Hepatocyte (in vitro differentiated cells): Measurements from ENCODE around the gene FST. TPM values are rescaled to one million over a fixed set of nuclear protein-coding genes. Genes with fewer than 3 reads are reported as not detected.

ENCODE experiments used
- DNase-seq: peaks from one replicate; pipeline ENCODE4 v3.0.0-alpha.2; 2016; ENCODE audit warnings: low spot score
- H2AFZ ChIP-seq: fragments of 200-600 bp; sonication (generic); 2 replicates; pipeline ENCODE4 v1.6.0; 2016; ENCODE audit warnings: antibody characterized with exemption, mild to moderate bottlenecking
- H3K27ac ChIP-seq: fragments of 200-600 bp; sonication (generic); 2 replicates; pipeline ENCODE4 v1.5.1; 2016; ENCODE audit warnings: mild to moderate bottlenecking
- H3K27me3 ChIP-seq: fragments of 200-600 bp; sonication (generic); 2 replicates; pipeline ENCODE4 v1.6.1; 2016
- H3K36me3 ChIP-seq: fragments of 200-600 bp; sonication (generic); replicated peaks from 2 replicates; pipeline ENCODE4 v1.5.1; 2016; ENCODE audit warnings: low read depth; ENCODE audit not compliant: insufficient read depth
- H3K4me1 ChIP-seq: fragments of 200-600 bp; sonication (generic); 2 replicates; pipeline ENCODE4 v1.5.1; 2016; ENCODE audit warnings: mild to moderate bottlenecking, moderate library complexity; ENCODE audit not compliant: insufficient read depth
- H3K4me2 ChIP-seq: fragments of 200-600 bp; sonication (generic); 2 replicates; pipeline ENCODE4 v1.6.0; 2016
- H3K4me3 ChIP-seq: fragments of 200-600 bp; sonication (generic); 2 replicates; pipeline ENCODE4 v1.5.1; 2016; ENCODE audit warnings: mild to moderate bottlenecking
- H3K79me2 ChIP-seq: fragments of 200-600 bp; sonication (generic); 2 replicates; pipeline ENCODE4 v1.6.0; 2017; ENCODE audit warnings: mild to moderate bottlenecking
- H3K9me2 ChIP-seq: fragments of 200-600 bp; sonication (generic); replicated peaks from 2 replicates; pipeline ENCODE4 v1.6.0; 2017; ENCODE audit warnings: mild to moderate bottlenecking; ENCODE audit not compliant: insufficient read depth
- H3K9me3 ChIP-seq: fragments of 200-600 bp; sonication (generic); 2 replicates; pipeline ENCODE4 v1.5.1; 2016; ENCODE audit warnings: low read depth, mild to moderate bottlenecking
- H4K20me1 ChIP-seq: fragments of 200-600 bp; sonication (generic); 2 replicates; pipeline ENCODE4 v1.6.0; 2016; ENCODE audit warnings: mild to moderate bottlenecking; ENCODE audit not compliant: insufficient read depth, poor library complexity, severe bottlenecking
- CTCF ChIP-seq: fragments of 200-600 bp; sonication (generic); IDR thresholded peaks from 2 replicates; pipeline ENCODE4 v1.5.1; 2016; ENCODE audit warnings: antibody characterized with exemption, mild to moderate bottlenecking; ENCODE audit not compliant: poor library complexity
- EZH2 ChIP-seq: fragments of 200-600 bp; sonication (generic); IDR thresholded peaks from 2 replicates; pipeline ENCODE4 v1.6.1; 2016; ENCODE audit warnings: antibody characterized with exemption, mild to moderate bottlenecking, borderline replicate concordance
- EZH2phosphoT487 ChIP-seq: fragments of 200-600 bp; sonication (generic); IDR thresholded peaks from one replicate; pipeline ENCODE4 v1.6.1; 2018; ENCODE audit warnings: antibody characterized with exemption, mild to moderate bottlenecking, low read depth, moderate library complexity; ENCODE audit not compliant: unreplicated experiment, severe bottlenecking
- WGBS: methylation state at CpG from one replicate; pipeline ENCODE4 v1.1.6; 2016; ENCODE audit warnings: low lambda C conversion rate; ENCODE audit errors: missing lambda C conversion rate; 5-methylcytosine and 5-hydroxymethylcytosine counted together
- polyA plus RNA-seq: library from polyadenylated mRNA; unstranded; fragments of >200 nt; fragmentation: Nextera tagmentation; extraction: Ambion mirVana; gene quantifications from 2 replicates; pipeline ENCODE4 v1.2.1, GENCODE V29; 2016
- total RNA-seq: library from RNA; depleted of rRNA; stranded (reverse); fragments of >200 nt; gene quantifications from 2 replicates; pipeline ENCODE4 v1.2.3, GENCODE V29; 2014

The FST gene
- total and polyA plus RNA-seq, 2 experiments from 2014 or later = 18.4 to 35.4 TPM

DNA sequence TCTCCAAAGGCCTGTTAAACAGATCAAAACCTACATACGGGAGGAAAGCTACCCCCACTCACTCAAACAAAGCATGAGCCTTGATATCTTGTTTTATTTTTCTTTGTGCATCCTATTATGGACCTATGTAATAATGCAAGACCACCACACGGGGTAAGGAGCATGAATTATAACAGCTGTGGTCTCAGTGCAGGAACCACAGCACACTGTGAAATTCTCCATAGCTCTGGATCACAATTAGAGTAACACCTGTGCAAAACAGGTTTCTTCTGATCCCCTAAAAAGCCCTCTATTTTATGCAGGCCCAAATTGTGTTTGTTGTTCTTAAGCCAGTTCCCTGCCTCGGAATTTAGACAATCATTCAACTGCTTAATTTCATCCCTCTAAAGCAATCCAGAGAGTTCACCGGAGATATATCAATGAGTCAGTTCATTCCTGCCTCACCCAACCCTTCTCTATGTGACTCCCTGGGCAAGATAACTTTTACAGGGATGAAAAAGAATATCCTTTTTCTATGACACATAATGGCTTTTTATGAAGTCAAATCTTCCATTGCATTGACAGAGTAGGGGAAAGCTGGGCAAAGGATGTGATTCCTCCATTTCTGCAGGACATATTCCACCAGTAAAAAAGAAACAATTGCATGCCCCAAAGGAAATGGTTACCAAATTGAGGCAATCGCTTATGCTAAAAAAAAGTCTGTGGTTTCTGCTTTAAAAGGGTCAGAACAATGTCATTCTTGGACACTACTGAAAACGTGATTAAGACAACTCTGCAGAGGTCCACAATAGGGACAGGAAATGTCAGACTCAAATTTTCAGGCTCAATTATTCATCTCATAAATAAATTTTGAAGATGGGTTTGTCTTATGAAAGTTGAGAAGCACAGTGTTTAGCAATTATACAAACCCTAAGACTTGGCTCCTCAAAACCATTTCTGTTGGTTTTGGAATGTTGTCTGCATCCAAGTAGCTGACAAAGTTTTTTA, 41.6 kb upstream of the FST start:
- H3K27ac ChIP-seq = no peak overlapping the region
- DNase-seq = no peak
- H3K4me2 ChIP-seq = no peak overlapping the region
- no peak for TF ChIP-seq CTCF
- no peak for TF ChIP-seq EZH2
- no peak for TF ChIP-seq EZH2phosphoT487
- H3K36me3 ChIP-seq = no peaks in the 10 kb centered on the region
- H3K79me2 ChIP-seq = no peaks in the 10 kb centered on the region
- 67% methylated on average over 6 of the region's 6 CpGs for WGBS
- H4K20me1 ChIP-seq = no peaks in the 10 kb centered on the region
- no peaks in the 10 kb centered on the region for H3K9me2 ChIP-seq
- H3K4me1 ChIP-seq = no peaks in the 10 kb centered on the region
- no peak overlapping the region for H2AFZ ChIP-seq
- no peaks in the 10 kb centered on the region for H3K9me3 ChIP-seq
- H3K27me3 ChIP-seq = no peaks in the 10 kb centered on the region
- H3K4me3 ChIP-seq = no peak overlapping the region

DNA sequence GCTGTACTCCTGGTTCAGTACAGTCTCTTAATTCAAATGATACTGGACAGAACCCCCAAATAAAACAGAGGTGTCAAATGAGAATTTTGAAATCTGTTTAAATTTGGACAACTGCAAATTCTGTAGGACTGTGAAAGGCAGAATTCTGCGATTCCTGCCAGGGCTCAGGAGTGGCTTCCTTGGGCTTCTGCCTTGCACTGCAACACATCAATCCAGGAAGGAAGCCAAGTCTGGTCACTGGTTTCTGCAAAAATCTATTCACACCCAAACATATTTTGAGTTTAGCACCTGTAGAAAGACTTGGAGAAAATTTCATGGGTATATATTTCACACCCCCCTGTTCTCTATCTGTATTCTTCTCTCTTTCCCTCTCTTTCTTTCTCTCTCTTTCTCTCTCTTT, 37.5 kb upstream of the FST start:
- H3K9me3 ChIP-seq = no peaks in the 10 kb centered on the region
- no peak overlapping the region for H3K4me3 ChIP-seq
- 100% methylated on average over 1 of the region's 1 CpG for WGBS
- H3K4me2 ChIP-seq = no peak overlapping the region
- H2AFZ ChIP-seq = no peak overlapping the region
- no peak overlapping the region for H3K27ac ChIP-seq
- no peaks in the 10 kb centered on the region for H3K9me2 ChIP-seq
- no peaks in the 10 kb centered on the region for H4K20me1 ChIP-seq
- TF ChIP-seq EZH2 (no peak), CTCF (no peak), EZH2phosphoT487 (no peak)
- DNase-seq = no peak
- H3K27me3 ChIP-seq = no peaks in the 10 kb centered on the region
- no peaks in the 10 kb centered on the region for H3K4me1 ChIP-seq
- H3K36me3 ChIP-seq = no peaks in the 10 kb centered on the region
- no peaks in the 10 kb centered on the region for H3K79me2 ChIP-seq

DNA sequence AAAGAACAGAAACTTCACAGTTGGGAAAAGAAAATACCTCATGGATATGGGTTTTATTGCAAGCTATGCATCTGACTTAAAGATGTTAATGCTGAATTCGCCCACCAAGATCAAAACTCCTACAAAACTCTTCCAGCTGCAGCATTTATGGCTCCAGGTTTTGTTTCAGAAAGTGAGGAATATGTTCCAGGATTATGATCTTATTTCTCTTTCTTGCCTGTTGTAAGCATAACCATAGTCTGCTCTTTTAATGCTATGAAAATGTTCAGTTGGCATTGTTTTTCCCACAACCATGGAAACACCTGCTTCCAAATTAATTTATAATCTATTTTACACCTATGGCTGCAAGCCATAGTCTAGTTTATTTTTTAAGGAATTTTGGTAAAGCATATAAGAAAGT, 34.9 kb upstream of the FST start:
- H3K9me3 ChIP-seq = no peaks in the 10 kb centered on the region
- 79% methylated on average over 1 of the region's 1 CpG for WGBS
- TF ChIP-seq CTCF = no peak
- TF ChIP-seq EZH2phosphoT487 = no peak
- TF ChIP-seq EZH2 = no peak

More for the DNA sequence above, 34.9 kb upstream of the FST start:
- no peak for DNase-seq
- H3K4me1 ChIP-seq = no peaks in the 10 kb centered on the region
- H3K79me2 ChIP-seq = no peaks in the 10 kb centered on the region
- H3K36me3 ChIP-seq = no peaks in the 10 kb centered on the region
- H3K9me2 ChIP-seq = no peaks in the 10 kb centered on the region
- no peaks in the 10 kb centered on the region for H3K27me3 ChIP-seq
- H4K20me1 ChIP-seq = no peaks in the 10 kb centered on the region
- no peak overlapping the region for H3K27ac ChIP-seq
- no peak overlapping the region for H3K4me3 ChIP-seq
- H2AFZ ChIP-seq = no peak overlapping the region
- H3K4me2 ChIP-seq = no peak overlapping the region
